Adrenal gland (tissue), 5 donors: ENCODE data around the gene AMHR2.

Experiments used
- POLR2A ChIP-seq, 2 donors: fragments of 450-650 bp; IDR thresholded peaks; one replicate each; pipeline ENCODE4 v1.6.1; 2017; ENCODE audit warnings: antibody characterized with exemption in 2 of 2, mild to moderate bottlenecking in 2 of 2, moderate library complexity in 1 of 2
- TF ChIP-seq, protein P1 (sequence below), 6 experiments: fragments of 450-650 bp in 4 of 6; fragments of 200-600 bp in 2 of 6; sonication (generic) in 1 of 6; IDR thresholded peaks; 1 replicate in 5 of 6; 2 replicates in 1 of 6; pipeline versions ENCODE4 v1.5.1 to v1.8.0; 2016 to 2021; ENCODE audit warnings: antibody characterized with exemption in 6 of 6, mild to moderate bottlenecking in 2 of 6, moderate library complexity in 1 of 6
- donor health status: DM: no; HTN: no; CAD: no.

DNA sequence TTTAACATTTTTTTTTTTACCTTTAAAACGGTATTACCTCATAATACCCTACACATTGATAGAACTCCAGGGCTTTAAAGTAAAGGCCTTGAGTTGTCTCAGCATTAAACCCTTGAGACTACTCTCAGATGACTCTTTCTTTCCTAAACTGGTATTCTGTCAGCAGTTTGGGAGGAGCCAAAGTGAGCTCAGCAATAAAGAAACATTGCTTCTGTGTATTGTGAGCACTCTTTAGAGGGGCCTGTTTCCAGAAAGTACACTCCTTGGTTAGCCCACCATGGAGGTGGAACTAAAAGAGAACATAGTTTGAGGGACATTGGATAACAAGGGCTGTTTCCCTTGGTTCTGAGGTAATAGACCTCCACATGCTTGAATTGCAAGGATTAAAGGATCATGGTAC, 55.2 kb downstream of the AMHR2 start:
- TF ChIP-seq, protein P1, sequence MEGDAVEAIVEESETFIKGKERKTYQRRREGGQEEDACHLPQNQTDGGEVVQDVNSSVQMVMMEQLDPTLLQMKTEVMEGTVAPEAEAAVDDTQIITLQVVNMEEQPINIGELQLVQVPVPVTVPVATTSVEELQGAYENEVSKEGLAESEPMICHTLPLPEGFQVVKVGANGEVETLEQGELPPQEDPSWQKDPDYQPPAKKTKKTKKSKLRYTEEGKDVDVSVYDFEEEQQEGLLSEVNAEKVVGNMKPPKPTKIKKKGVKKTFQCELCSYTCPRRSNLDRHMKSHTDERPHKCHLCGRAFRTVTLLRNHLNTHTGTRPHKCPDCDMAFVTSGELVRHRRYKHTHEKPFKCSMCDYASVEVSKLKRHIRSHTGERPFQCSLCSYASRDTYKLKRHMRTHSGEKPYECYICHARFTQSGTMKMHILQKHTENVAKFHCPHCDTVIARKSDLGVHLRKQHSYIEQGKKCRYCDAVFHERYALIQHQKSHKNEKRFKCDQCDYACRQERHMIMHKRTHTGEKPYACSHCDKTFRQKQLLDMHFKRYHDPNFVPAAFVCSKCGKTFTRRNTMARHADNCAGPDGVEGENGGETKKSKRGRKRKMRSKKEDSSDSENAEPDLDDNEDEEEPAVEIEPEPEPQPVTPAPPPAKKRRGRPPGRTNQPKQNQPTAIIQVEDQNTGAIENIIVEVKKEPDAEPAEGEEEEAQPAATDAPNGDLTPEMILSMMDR (IDR thresholded peaks at IDR 0.05): no peak
- TF ChIP-seq POLR2A (IDR thresholded peaks at IDR 0.05): no peak
